ENCODE results near the gene HELZ2.

The HELZ2 gene

GRCh38 chr20:63538204-63539091 is 35.6 kb downstream of the HELZ2 start:
- Mint-ChIP-seq H3K4me1 (peaks cover 6% of the 10 kb centered on the region), H3K27me3 (ENCODE audit: low read depth, poor library complexity) (no peaks in the 10 kb centered on the region), H3K9me3 (no peaks in the 10 kb centered on the region), H3K4me3 (no peak overlapping the region), H3K27ac (no peak overlapping the region), H3K36me3 (ENCODE audit: low read depth) (no peaks in the 10 kb centered on the region)
- DNase-seq, result no peak
- TF ChIP-seq CTCF (IDR thresholded peaks at IDR 0.05), result no peak

- DNase-seq, result peak; percentile 90
- Mint-ChIP-seq H3K27ac (no peak overlapping the region), H3K36me3 (ENCODE audit: low read depth) (no peaks in the 10 kb centered on the region), H3K27me3 (ENCODE audit: low read depth, poor library complexity) (no peaks in the 10 kb centered on the region), H3K9me3 (no peaks in the 10 kb centered on the region), H3K4me3 (no peak overlapping the region), H3K4me1 (peaks cover 6% of the 10 kb centered on the region)
- peak; percentile 96 for TF ChIP-seq CTCF (IDR thresholded peaks at IDR 0.05)
These were observed 36.4 kb downstream of the HELZ2 start for GRCh38 chr20:63537525-63538203.

- Mint-ChIP-seq H3K27me3 (ENCODE audit: low read depth, poor library complexity) (no peaks in the 10 kb centered on the region), H3K9me3 (no peaks in the 10 kb centered on the region), H3K36me3 (ENCODE audit: low read depth) (no peaks in the 10 kb centered on the region), H3K4me1 (peaks cover 9% of the 10 kb centered on the region), H3K27ac (no peak within 1 kb of the TSS), H3K4me3 (no peak within 1 kb of the TSS)
- no peak for DNase-seq
- no peak for TF ChIP-seq CTCF (IDR thresholded peaks at IDR 0.05)
These were observed 37.0 kb downstream of the HELZ2 start, which contains the start of gene PTK6 for GRCh38 chr20:63536997-63537524. Gene PTK6, minus strand, starts transcription at chr20:63537376. Its CDS starts 62 bp downstream, at chr20:63537314.

GRCh38 chr20:63536241-63536977 is 37.6 kb downstream of the HELZ2 start:
- TF ChIP-seq CTCF (IDR thresholded peaks at IDR 0.05), result no peak
- H3K36me3 Mint-ChIP-seq (ENCODE audit: low read depth), result no peaks in the 10 kb centered on the region
- peaks cover 13% of the 10 kb centered on the region for H3K4me1 Mint-ChIP-seq
- no peak overlapping the region for H3K4me3 Mint-ChIP-seq
- no peaks in the 10 kb centered on the region for H3K27me3 Mint-ChIP-seq (ENCODE audit: low read depth, poor library complexity)
- DNase-seq, result peak; percentile 32
- H3K9me3 Mint-ChIP-seq, result no peaks in the 10 kb centered on the region
- H3K27ac Mint-ChIP-seq, result no peak overlapping the region

GRCh38 chr20:63534831-63535651 is 39.0 kb downstream of the HELZ2 start:
- no peak overlapping the region for H3K27ac Mint-ChIP-seq
- TF ChIP-seq CTCF (IDR thresholded peaks at IDR 0.05), result no peak
- H3K9me3 Mint-ChIP-seq, result no peaks in the 10 kb centered on the region
- H3K4me3 Mint-ChIP-seq, result no peak overlapping the region
- H3K4me1 Mint-ChIP-seq, result peaks cover 13% of the 10 kb centered on the region
- DNase-seq, result peak; percentile 15
- no peaks in the 10 kb centered on the region for H3K36me3 Mint-ChIP-seq (ENCODE audit: low read depth)
- H3K27me3 Mint-ChIP-seq (ENCODE audit: low read depth, poor library complexity), result no peaks in the 10 kb centered on the region
